Thyroid gland (tissue), 4 donors: ENCODE data around the gene ACAD11. TPM values are rescaled to one million over a fixed set of nuclear protein-coding genes. Genes with fewer than 3 reads are reported as not detected.
A peak's percentile ranks its signal among the peaks of the same experiment; 100 is the strongest.

Source experiments
- DNase-seq, 2 donors: peaks; one replicate each; pipeline ENCODE4 v3.0.0-alpha.2; 2019
- H3K27ac ChIP-seq, 3 donors: fragments of 200-600 bp; sonication (generic); 1 replicate in 2 of 3; 2 replicates in 1 of 3; pipeline ENCODE4 v1.5.1; 2016 to 2019; ENCODE audit warnings: mild to moderate bottlenecking in 1 of 3, moderate library complexity in 1 of 3
- H3K27me3 ChIP-seq: fragments of 200-600 bp; sonication (generic); one replicate; pipeline ENCODE4 v1.5.1; 2019
- H3K36me3 ChIP-seq, 2 donors: fragments of 200-600 bp; sonication (generic); one replicate each; pipeline ENCODE4 v1.5.1; 2016 to 2019
- H3K4me1 ChIP-seq, 2 donors: fragments of 200-600 bp; sonication (generic); one replicate each; pipeline ENCODE4 v1.5.1; 2017 to 2019
- H3K4me3 ChIP-seq, 3 donors: fragments of 200-600 bp; sonication (generic); replicated peaks in 1 of 3; 1 replicate in 2 of 3; 2 replicates in 1 of 3; pipeline ENCODE4 v1.5.1; 2016; ENCODE audit warnings: mild to moderate bottlenecking in 1 of 3
- H3K9me3 ChIP-seq: fragments of 200-600 bp; sonication (generic); one replicate; pipeline ENCODE4 v1.5.1; 2017
- POLR2A ChIP-seq, 2 donors: fragments of 450-650 bp; IDR thresholded peaks; one replicate each; pipeline ENCODE4 v1.6.1; 2017; ENCODE audit warnings: antibody characterized with exemption in 2 of 2, mild to moderate bottlenecking in 2 of 2, moderate library complexity in 1 of 2
- WGBS, 2 donors: methylation state at CpG; one replicate each; pipeline ENCODE4 v1.1.5; 2017; 5-methylcytosine and 5-hydroxymethylcytosine counted together
- intact Hi-C: fragments of 100-400 bp; cut with DNase I; formaldehyde crosslinking; loops from one replicate; pipeline ENCODE4 v1.15.1; 2023
- total RNA-seq, 4 donors: library from RNA; depleted of rRNA; stranded (reverse); fragments of >200 nt; gene quantifications; one replicate each; pipeline ENCODE4 v1.2.3, GENCODE V29; 2016
- TF ChIP-seq, protein P1 (sequence below), 6 experiments: fragments of 200-600 bp in 3 of 6; fragments of 450-650 bp in 3 of 6; sonication (generic) in 3 of 6; IDR thresholded peaks; one replicate each; pipeline ENCODE4 v1.5.1; 2016 to 2019; ENCODE audit warnings: antibody characterized with exemption in 6 of 6, mild to moderate bottlenecking in 2 of 6, inconsistent platforms in 1 of 6, moderate library complexity in 1 of 6

ACAD11 gene
- total RNA-seq, 4 donors from 2014 or later = 34.9 to 42.6 (median 42.3) TPM

DNA sequence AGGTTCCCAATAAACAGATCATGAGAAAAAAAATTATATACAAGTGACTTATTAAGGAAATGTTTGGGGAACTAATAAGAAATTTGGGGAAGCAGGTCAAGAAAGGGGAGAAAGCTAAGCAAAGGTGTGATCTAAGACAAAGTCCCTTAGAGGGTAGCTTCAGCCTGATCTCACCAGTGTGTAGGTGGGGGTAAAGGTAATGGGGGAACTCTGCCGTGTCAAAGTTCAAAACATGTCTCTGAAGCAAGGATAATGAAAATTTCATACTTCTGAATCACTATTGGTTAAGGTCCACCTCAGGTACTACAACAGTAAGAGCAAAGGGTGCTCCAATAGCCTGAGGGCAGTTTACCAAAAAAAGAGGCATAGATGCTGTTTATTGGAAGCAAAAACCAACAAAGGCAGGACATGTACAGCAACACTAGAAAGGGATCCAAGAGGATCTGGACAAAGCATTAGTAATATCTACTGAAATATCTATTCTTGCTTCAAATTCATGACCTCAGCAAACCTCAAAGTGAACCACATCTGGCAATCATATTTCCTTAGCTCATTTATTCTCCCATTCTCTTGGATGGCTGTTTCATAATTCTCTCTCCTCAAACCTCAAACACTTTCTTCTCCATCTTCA lies 6.9 kb downstream of the ACAD11 start:
- intact Hi-C loops = no loop called here
- Histone ChIP-seq H3K27me3 (no peaks in the 10 kb centered on the region), H3K36me3 (no peaks in the 10 kb centered on the region), H3K4me3 (no peak overlapping the region), H3K4me1 (no peaks in the 10 kb centered on the region), H3K9me3 (no peaks in the 10 kb centered on the region), H3K27ac (no peak overlapping the region)
- DNase-seq = no peak
- 92 to 93% methylated on average over 1 of the region's 1 CpG for whole genome bisulfite sequencing, 2 donors
- no peak for TF ChIP-seq POLR2A (IDR thresholded peaks at IDR 0.05)
- TF ChIP-seq, protein P1, sequence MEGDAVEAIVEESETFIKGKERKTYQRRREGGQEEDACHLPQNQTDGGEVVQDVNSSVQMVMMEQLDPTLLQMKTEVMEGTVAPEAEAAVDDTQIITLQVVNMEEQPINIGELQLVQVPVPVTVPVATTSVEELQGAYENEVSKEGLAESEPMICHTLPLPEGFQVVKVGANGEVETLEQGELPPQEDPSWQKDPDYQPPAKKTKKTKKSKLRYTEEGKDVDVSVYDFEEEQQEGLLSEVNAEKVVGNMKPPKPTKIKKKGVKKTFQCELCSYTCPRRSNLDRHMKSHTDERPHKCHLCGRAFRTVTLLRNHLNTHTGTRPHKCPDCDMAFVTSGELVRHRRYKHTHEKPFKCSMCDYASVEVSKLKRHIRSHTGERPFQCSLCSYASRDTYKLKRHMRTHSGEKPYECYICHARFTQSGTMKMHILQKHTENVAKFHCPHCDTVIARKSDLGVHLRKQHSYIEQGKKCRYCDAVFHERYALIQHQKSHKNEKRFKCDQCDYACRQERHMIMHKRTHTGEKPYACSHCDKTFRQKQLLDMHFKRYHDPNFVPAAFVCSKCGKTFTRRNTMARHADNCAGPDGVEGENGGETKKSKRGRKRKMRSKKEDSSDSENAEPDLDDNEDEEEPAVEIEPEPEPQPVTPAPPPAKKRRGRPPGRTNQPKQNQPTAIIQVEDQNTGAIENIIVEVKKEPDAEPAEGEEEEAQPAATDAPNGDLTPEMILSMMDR (IDR thresholded peaks at IDR 0.05) = no peak

DNA sequence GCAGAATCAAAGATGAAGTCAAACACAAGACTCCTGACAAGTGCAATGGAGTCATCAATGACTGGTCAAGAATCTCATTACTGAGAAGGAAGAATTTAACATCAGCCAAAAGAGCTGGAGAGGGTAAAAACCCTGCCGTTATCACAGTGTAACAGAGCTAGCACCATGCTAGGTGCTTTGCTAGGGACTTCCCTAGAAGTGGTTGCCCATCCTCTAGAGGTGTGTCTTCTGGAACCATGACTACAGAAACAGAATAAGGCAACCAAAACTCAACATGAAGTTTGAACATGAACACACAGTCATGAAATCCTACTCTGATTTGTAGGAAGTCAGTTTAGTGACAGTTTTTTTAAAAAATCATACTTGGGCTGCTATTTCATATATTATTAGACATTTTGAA lies 9.5 kb downstream of the ACAD11 start:
- no peak overlapping the region for H3K27ac ChIP-seq
- H3K36me3 ChIP-seq = no peaks in the 10 kb centered on the region
- WGBS, 2 donors = 96 to 100% methylated on average over 1 of the region's 1 CpG
- no peaks in the 10 kb centered on the region for H3K27me3 ChIP-seq
- no peaks in the 10 kb centered on the region for H3K9me3 ChIP-seq
- intact Hi-C loops = no loop called here
- no peaks in the 10 kb centered on the region for H3K4me1 ChIP-seq
- TF ChIP-seq, protein P1 (IDR thresholded peaks at IDR 0.05) = no peak
- no peak for TF ChIP-seq POLR2A (IDR thresholded peaks at IDR 0.05)
- no peak for DNase-seq
- no peak overlapping the region for H3K4me3 ChIP-seq

DNA sequence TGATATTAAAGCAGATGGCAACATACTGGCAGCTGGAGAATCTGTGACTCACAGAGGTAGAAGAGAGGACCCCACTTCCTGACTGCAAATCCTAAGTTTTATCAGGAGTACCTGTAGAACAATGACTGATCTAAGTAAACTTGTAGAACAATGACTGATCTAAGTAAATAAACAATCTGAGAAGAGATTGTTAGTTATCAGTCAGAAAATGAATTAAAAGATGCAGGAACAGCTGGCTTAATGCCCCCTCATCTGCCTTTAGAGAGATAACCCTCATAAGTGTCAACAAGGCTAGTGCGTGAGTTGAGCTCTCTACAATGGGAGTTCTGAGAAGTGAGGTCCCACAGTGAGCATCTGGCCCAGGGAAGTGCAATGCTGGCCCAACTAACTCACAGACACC lies 14.6 kb downstream of the ACAD11 start:
- H3K4me3 ChIP-seq = no peak overlapping the region
- no peaks in the 10 kb centered on the region for H3K27me3 ChIP-seq
- H3K4me1 ChIP-seq = no peaks in the 10 kb centered on the region
- H3K9me3 ChIP-seq = no peaks in the 10 kb centered on the region
- no peak overlapping the region for H3K27ac ChIP-seq
- TF ChIP-seq POLR2A (IDR thresholded peaks at IDR 0.05) = no peak
- TF ChIP-seq, protein P1 (IDR thresholded peaks at IDR 0.05) = no peak
- 89 to 96% methylated on average over 1 of the region's 1 CpG for WGBS, 2 donors
- intact Hi-C loops = no loop called here
- peaks cover 0 to 9% of the 10 kb centered on the region in 2 donors for H3K36me3 ChIP-seq
- DNase-seq = no peak

DNA sequence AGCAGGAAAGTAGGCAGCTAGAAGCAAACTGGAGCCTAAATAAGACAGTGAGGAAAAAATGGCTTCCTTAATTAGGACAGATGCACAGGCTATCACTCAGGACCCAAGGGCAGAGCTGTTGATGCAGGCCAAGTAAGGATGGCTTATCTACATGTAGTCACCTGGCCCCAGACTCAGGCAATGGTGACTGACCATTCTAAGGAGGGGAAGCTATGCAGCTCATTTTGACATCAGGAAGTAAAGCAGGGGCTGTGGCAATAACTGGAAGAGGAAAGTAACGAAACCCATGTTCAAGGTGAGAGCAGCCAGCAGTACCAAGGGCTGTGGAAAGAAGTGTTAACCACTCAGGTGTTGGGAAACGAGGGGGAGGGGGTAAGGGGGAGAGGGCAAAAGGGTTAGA lies 16.2 kb downstream of the ACAD11 start:
- H3K4me1 ChIP-seq = no peaks in the 10 kb centered on the region
- no peaks in the 10 kb centered on the region for H3K9me3 ChIP-seq
- no peak overlapping the region for H3K4me3 ChIP-seq
- intact Hi-C loops = loop anchor here (5.0 kb wide), 1 partner anchor 106 kb away; no protein-coding TSS in a partner anchor
- H3K36me3 ChIP-seq = peaks cover 5 to 9% of the 10 kb centered on the region in 2 donors
- no peak overlapping the region for H3K27ac ChIP-seq
- TF ChIP-seq, protein P1 (IDR thresholded peaks at IDR 0.05) = no peak
- TF ChIP-seq POLR2A (IDR thresholded peaks at IDR 0.05) = no peak
- 69 to 80% methylated on average over 2 of the region's 2 CpGs for WGBS, 2 donors
- no peak for DNase-seq
- no peaks in the 10 kb centered on the region for H3K27me3 ChIP-seq

DNA sequence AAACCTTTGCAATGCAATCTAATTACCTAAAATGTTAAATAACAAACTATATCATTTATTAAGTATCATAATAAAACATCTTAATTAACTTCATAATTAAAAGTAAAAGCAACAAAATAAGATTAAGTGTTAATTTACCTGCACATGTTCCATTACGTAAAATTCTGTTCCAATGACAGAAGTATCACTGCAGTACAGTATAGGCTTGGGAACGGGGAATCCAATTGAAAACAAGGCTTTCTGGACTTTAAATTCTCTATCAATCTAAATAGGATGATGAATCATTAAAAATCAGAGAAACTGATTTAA lies 17.1 kb downstream of the ACAD11 start:
- intact Hi-C loops = loop anchor here (5.0 kb wide), 1 partner anchor 105 kb away; no protein-coding TSS in a partner anchor
- H3K27ac ChIP-seq = no peak overlapping the region
- no peaks in the 10 kb centered on the region for H3K9me3 ChIP-seq
- peaks cover 5 to 9% of the 10 kb centered on the region in 2 donors for H3K36me3 ChIP-seq
- no peaks in the 10 kb centered on the region for H3K4me1 ChIP-seq
- no peaks in the 10 kb centered on the region for H3K27me3 ChIP-seq
- no peak for TF ChIP-seq POLR2A (IDR thresholded peaks at IDR 0.05)
- TF ChIP-seq, protein P1 (IDR thresholded peaks at IDR 0.05) = peak in 1 of 6 experiments; percentile 3
- H3K4me3 ChIP-seq = no peak overlapping the region
- DNase-seq = no peak
- 68 to 71% methylated on average over 2 of the region's 2 CpGs for WGBS, 2 donors
